Gastroesophageal sphincter (tissue), 3 donors: Measurements from ENCODE around the gene CHERP.

Source experiments
- CTCF ChIP-seq, 4 experiments: fragments of 200-600 bp in 2 of 4; fragments of 450-650 bp in 2 of 4; sonication (generic) in 1 of 4; IDR thresholded peaks; one replicate each; pipeline ENCODE4 v1.5.1; 2017 to 2019; ENCODE audit warnings: antibody characterized with exemption in 4 of 4, mild to moderate bottlenecking in 2 of 4, moderate library complexity in 2 of 4
- EP300 ChIP-seq: sonication (generic); formaldehyde crosslinking; IDR thresholded peaks from one replicate; pipeline ENCODE4 v1.6.1; 2017; ENCODE audit warnings: antibody characterized with exemption, mild to moderate bottlenecking
- POLR2AphosphoS5 ChIP-seq: sonication (generic); formaldehyde crosslinking; IDR thresholded peaks from one replicate; pipeline ENCODE4 v1.6.1; 2017; ENCODE audit warnings: antibody characterized with exemption

- no peak for TF ChIP-seq CTCF (IDR thresholded peaks at IDR 0.05)
- TF ChIP-seq POLR2AphosphoS5, result no peak
- TF ChIP-seq EP300, result no peak
These were observed 19.5 kb downstream of the CHERP start for GRCh38 chr19:16522559-16523377.
